HG03097 (cell line): Measurements from ENCODE around the gene THRA.

Experiments used
- ATAC-seq: cut with Tn5 transposase; IDR thresholded peaks from one replicate; pipeline ENCODE4 v1.9.1; 2021; ENCODE audit not compliant: unreplicated experiment, low FRiP score

THRA gene

GRCh38 chr17:40063187-40063771 is 514 bp downstream of the THRA start:
- peak; percentile 20 for ATAC-seq

- no peak for ATAC-seq
Measured at GRCh38 chr17:40063901-40064531, 1.3 kb downstream of the THRA start.

GRCh38 chr17:40064971-40065768 is 2.4 kb downstream of the THRA start:
- no peak for ATAC-seq

DNA sequence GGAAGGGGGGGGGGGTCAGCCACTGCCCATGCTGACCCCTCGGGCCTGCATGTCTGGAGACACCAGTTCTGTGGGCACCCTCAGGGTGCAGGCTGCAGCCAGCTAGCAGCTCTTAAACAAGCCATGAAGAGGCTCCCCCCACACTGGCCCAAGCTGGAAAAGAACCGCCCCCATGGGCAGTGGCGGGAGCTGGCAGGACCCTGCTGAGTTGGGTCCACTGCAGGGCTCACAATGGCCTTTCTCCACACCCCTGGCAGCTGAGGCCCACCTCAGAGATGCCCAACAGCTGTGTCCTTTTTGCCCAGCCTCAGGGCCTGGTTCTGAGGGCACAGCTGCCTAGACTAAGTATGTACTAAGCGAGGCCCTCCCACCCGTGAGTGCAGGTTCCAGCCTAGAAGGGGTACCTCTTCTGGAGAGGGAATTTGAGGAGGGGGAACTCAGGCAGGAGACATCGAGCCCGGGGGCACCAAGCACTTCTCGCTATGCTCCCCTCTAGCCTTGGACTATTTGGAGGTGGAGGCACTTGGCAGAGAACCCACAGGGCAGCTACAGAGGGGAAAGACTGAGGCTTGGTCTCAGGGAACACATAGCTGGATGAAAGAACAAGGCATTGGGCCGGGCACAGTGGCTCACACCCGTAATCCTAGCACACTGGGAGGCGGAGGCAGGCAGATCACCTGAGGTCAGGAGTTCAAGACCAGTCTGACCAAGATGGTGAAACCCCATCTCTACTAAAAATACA is 3.2 kb downstream of the THRA start:
- ATAC-seq, result no peak

GRCh38 chr17:40067710-40068109 is 4.9 kb downstream of the THRA start:
- no peak for ATAC-seq

- ATAC-seq, result no peak
Measured at GRCh38 chr17:40068129-40068581, 5.4 kb downstream of the THRA start.

- ATAC-seq, result no peak
Measured at GRCh38 chr17:40068584-40068916, 5.8 kb downstream of the THRA start.

GRCh38 chr17:40068917-40069750 is 6.4 kb downstream of the THRA start:
- no peak for ATAC-seq

GRCh38 chr17:40069751-40070708 is 7.3 kb downstream of the THRA start:
- ATAC-seq, result no peak

DNA sequence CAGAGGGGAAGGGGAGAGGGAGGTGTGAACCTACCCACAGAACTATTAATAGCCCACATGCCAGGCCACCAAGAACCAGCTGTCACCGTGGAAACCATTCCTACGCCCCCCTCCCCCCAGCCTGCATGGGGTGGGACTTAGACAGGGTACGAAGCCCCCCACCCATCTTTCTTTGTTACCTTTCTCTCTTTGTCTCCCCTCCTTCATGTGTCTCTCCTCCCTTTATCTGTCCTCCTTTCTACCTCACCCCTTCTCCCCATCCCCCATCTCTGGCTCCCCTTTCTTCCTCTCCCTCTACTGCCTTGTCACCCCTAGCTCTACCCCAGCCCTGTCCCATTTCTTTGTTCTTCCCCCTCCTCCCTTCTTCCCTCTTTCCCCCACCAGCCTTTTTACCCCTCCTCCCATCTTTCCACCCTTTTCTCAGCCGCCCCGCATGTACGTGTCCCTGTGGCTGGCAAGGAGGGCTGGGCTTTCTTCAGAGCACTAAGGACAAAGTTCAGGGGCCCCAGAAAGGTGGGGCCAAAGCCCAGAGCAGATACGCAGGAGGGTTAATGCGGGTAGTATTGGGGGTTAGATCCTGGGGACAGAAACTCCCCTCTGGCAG is 8.0 kb downstream of the THRA start:
- no peak for ATAC-seq

DNA sequence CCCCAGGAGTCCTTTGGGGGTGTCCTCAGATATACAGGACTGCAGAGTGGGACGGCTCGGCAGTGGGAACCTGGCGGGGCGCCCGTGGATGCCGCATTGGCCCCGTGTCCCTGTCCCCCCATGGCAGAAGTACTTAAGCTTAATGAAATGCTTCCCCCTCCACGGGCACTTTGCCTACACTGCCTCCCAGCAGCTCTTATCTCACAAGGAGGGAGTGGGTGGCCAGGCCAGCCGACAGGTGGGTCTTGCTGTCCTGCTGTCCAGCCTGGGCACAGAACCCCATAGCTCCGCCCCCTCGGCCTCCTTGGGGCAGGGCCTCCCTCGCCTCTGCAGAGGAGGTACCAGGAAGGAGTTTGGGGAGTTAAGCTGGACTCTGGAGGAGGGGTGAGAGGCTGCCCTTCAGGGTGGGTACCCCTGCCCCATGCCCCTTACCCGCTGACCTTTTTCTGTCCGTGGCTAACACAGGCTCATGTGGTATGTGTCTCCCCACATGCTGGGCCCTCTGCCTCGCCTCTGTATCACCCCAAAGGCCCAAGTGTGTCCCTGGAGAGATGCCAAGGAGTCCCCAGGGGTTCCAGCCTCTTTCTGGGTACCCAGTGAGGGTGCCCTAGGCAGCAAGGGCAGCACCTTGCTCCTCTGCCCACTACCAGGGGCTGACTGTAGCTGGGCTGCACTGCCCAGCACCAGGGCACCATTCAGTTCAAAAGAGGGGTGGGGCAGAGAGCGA is 8.7 kb downstream of the THRA start:
- no peak for ATAC-seq

DNA sequence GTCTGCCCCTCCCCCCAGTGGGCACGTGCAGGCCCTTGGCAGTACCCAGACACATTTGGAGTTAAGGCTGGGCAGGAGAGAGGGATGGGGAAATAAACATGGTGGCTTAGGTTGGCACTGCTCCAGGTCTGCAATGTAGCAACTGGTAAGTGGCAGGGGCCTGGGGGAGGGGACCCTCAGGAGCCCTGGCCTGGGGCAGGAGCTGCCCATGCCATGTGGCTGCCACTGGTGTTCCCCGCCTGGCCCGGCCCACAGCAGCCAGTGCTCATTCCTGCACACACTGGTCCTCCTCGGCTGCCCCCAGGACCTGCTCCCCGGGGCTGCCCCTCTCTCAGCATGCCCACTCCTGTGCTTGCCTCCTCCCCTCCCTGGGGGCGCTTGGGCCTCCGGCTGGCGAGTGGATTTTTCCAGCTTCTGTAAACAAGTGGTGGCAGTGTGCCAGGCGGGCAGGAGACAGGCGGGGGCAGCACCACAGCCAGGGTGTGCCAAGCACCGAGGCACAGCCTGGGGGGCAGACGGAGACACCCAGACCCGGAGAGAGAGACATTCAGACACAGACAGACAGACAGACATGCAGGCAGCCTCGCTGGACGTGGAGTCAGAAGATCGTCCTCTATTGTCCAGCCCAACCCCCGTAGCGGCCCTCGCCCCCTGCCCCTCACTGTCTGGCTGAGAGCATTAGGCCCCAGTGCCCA is 9.4 kb downstream of the THRA start:
- no peak for ATAC-seq

DNA sequence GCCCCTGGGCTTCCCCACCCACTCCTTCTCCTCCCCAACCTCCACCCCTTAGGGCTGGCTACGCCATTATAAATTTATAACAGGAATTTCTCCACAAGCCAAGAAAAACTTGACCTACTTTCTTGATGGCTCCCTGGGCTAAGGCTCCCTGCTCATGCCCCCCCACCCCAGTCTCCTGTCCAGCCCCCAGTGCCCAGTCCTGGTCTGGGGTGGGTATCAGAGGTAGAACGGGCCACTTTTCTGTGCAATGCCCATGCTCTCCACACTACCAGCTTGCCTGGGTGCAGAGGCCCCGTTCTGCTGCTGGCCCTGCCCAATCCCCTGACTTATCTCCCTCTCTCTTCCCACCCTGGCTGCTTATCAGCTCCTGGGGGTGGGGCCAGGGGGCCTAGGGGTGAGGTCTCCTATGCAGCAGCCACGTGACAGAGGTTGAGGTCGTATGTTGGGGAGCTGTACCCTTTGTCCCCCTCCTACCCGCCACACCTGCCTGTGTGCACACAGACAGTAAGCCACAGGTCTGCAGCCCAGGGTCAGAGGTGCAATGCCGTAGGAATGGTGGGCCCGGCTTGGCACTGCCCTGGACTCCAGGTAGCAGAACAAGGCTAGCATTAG is 10.1 kb downstream of the THRA start:
- ATAC-seq, result no peak

DNA sequence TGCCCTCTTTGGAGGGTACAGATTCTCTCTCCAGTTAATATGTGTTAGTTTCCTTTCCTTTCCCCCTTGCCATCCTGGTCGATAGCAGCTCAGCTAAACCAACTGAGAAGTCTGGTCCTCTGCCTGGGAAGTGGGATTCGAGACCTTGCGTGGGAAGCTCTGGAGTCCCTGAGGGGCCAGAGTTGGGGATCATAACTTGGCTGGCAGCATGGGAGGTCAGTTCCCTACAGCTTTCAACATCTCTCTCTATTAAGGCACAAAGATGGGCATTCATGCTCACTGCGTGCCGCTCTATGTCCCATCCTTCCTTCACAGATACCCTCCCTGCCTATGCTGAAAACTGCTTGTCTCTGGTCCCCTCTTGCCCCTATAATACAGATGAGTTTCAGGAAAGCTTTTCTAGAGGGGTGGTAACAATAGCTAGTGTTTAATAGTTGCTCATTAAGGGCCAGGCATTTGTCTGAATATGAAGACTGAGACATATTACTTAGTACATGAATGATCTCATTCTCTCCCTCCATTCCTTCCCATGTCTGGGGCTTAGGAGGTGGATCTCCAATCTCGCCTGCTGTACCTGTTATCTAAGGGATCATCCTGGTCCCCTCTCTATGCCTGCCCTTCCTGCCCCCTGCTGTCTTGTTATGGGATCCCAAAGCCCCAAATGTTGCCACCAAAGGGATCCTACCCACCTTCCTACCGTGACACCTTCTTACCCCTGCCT is 10.8 kb downstream of the THRA start:
- no peak for ATAC-seq

DNA sequence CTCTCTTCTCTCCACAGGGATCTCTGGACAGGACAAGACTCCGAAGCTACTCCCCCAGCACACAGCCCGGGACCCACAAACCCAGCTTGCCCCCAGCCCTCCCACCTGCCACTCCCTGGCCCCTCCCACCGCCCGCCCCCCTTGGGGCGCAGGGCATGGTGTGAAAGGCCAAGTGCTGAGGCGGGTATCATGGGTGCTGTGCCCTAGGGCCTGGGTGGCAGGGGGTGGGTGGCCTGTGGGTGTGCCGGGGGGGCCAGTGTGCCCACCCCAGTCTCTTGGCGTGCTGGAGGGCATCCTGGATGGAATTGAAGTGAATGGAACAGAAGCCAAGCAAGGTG is 11.4 kb downstream of the THRA start:
- ATAC-seq, result no peak

- no peak for ATAC-seq
Measured at GRCh38 chr17:40074871-40075200, 12.1 kb downstream of the THRA start.
